Renal cortical epithelial cell (primary cell): ENCODE data around the gene CLMP. TPM values are rescaled to one million over a fixed set of nuclear protein-coding genes. Genes with fewer than 3 reads are reported as not detected.

Source experiments
- total RNA-seq: library from RNA; depleted of rRNA; stranded (reverse); fragments of >200 nt; gene quantifications from 2 replicates; pipeline ENCODE4 v1.2.3, GENCODE V29; 2014

The CLMP gene
- total RNA-seq, 1 donor from 2014 or later: 48.9 TPM

Other genes with a start within 250 kb of the CLMP start
- gene BSX, start 213.4 kb downstream of the CLMP start, total RNA-seq: not detected in 2 replicates
- gene HSPA8, start 133.1 kb downstream of the CLMP start, total RNA-seq: 1,819 and 2,648 TPM in 2 replicates
- 0.69 and 2.0 TPM in 2 replicates for gene GRAMD1B, start 235.0 kb upstream of the CLMP start, total RNA-seq